Prostate gland (tissue), 2 donors: ENCODE measurements around the gene SUPV3L1.

Experiments
- POLR2A ChIP-seq: fragments of 450-650 bp; IDR thresholded peaks from one replicate; pipeline ENCODE4 v1.6.1; 2016; ENCODE audit warnings: antibody characterized with exemption, mild to moderate bottlenecking
- POLR2AphosphoS5 ChIP-seq: sonication (generic); formaldehyde crosslinking; IDR thresholded peaks from one replicate; pipeline ENCODE4 v1.6.1; 2017; ENCODE audit warnings: antibody characterized with exemption
- TF ChIP-seq, protein P1 (sequence below), 4 experiments: fragments of 200-600 bp in 2 of 4; fragments of 450-650 bp in 2 of 4; sonication (generic) in 2 of 4; IDR thresholded peaks; 1 replicate in 3 of 4; 2 replicates in 1 of 4; pipeline ENCODE4 v1.5.1; 2016 to 2019; ENCODE audit warnings: antibody characterized with exemption in 4 of 4, mild to moderate bottlenecking in 2 of 4, moderate library complexity in 2 of 4

GRCh38 chr10:69239816-69240434 lies 59.9 kb downstream of the SUPV3L1 start:
- TF ChIP-seq, protein P1, sequence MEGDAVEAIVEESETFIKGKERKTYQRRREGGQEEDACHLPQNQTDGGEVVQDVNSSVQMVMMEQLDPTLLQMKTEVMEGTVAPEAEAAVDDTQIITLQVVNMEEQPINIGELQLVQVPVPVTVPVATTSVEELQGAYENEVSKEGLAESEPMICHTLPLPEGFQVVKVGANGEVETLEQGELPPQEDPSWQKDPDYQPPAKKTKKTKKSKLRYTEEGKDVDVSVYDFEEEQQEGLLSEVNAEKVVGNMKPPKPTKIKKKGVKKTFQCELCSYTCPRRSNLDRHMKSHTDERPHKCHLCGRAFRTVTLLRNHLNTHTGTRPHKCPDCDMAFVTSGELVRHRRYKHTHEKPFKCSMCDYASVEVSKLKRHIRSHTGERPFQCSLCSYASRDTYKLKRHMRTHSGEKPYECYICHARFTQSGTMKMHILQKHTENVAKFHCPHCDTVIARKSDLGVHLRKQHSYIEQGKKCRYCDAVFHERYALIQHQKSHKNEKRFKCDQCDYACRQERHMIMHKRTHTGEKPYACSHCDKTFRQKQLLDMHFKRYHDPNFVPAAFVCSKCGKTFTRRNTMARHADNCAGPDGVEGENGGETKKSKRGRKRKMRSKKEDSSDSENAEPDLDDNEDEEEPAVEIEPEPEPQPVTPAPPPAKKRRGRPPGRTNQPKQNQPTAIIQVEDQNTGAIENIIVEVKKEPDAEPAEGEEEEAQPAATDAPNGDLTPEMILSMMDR (IDR thresholded peaks at IDR 0.05), result no peak
- no peak for TF ChIP-seq POLR2AphosphoS5
- TF ChIP-seq POLR2A, result no peak
